DOHH2 (cell line): ENCODE results near the gene RBFOX2.

Experiments used
- EZH2phosphoT487 ChIP-seq: fragments of 200-600 bp; sonication (generic); IDR thresholded peaks from 2 replicates; pipeline ENCODE4 v1.6.1; 2017; ENCODE audit warnings: borderline replicate concordance, mild to moderate bottlenecking, antibody characterized with exemption, low read length, moderate library complexity, mixed read lengths
- TF ChIP-seq, protein P1 (sequence below): fragments of 200-600 bp; sonication (generic); IDR thresholded peaks from one replicate; pipeline ENCODE4 v1.5.1; 2014; ENCODE audit warnings: antibody characterized with exemption, mild to moderate bottlenecking, low read depth, low read length; ENCODE audit not compliant: poor library complexity, severe bottlenecking

DNA sequence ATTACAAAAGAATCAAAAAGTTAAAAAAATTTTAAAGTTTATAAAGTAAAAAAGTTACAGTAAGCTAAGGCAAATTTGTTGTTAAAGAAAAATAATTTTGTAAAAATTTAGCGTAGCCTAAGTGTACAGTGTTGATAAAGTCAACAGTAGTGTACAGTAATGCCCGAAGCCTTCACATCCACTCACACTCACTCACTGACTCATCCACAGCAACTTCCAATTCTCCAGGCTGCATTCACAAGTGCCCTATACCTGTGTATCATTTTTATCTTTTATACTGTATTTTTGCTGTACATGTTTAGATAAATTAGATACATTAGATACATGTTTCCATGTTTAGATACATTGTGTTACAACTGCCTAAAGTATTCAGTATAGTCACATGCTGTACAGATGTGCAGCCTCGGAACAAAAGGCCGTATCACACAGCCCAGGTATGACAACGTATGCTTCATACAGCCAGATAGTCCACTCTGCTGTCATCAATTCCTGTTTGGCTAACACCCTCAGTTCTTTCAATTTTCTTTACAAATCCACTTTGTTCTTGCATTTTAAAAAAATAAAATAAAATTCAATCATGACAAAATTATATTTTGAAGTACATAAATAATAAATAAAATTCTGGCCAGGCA lies 80.7 kb downstream of the RBFOX2 start:
- TF ChIP-seq, protein P1, sequence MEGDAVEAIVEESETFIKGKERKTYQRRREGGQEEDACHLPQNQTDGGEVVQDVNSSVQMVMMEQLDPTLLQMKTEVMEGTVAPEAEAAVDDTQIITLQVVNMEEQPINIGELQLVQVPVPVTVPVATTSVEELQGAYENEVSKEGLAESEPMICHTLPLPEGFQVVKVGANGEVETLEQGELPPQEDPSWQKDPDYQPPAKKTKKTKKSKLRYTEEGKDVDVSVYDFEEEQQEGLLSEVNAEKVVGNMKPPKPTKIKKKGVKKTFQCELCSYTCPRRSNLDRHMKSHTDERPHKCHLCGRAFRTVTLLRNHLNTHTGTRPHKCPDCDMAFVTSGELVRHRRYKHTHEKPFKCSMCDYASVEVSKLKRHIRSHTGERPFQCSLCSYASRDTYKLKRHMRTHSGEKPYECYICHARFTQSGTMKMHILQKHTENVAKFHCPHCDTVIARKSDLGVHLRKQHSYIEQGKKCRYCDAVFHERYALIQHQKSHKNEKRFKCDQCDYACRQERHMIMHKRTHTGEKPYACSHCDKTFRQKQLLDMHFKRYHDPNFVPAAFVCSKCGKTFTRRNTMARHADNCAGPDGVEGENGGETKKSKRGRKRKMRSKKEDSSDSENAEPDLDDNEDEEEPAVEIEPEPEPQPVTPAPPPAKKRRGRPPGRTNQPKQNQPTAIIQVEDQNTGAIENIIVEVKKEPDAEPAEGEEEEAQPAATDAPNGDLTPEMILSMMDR, result no peak
- TF ChIP-seq EZH2phosphoT487, result no peak
